ENCODE measurements around the gene NMS. TPM values are rescaled to one million over a fixed set of nuclear protein-coding genes. Genes with fewer than 3 reads are reported as not detected.

NMS gene
- total and polyA plus RNA-seq, 2 of the 13 experiments (the other 11 are each of a cell fraction or from before 2014, with no cell fraction given) = not detected

GRCh38 chr2:100470898-100471514 is 724 bp downstream of the NMS start (continued):
- TF ChIP-seq THAP9 (CRISPR knock-in tag; IDR thresholded peaks at IDR 0.05; ENCODE audit: borderline replicate concordance) (peak; percentile 43; the same call in 1 of the 2 replicates), SKIL (CRISPR knock-in tag; IDR thresholded peaks at IDR 0.05; ENCODE audit: borderline replicate concordance) (no peak), ZNF816 (CRISPR knock-in tag; IDR thresholded peaks at IDR 0.05; ENCODE audit: borderline replicate concordance) (peak; percentile 38; the same call in 1 of the 2 replicates), ZNF841 (CRISPR knock-in tag; IDR thresholded peaks at IDR 0.05; ENCODE audit: borderline replicate concordance) (no peak), CBX1 (IDR thresholded peaks at IDR 0.05; ENCODE audit: low read depth) (no peak), NRL (CRISPR knock-in tag; IDR thresholded peaks at IDR 0.05; ENCODE audit: borderline replicate concordance) (no peak), FOXA1 (IDR thresholded peaks at IDR 0.05) (no peak), FOXA1 (CRISPR knock-in tag; IDR thresholded peaks at IDR 0.05) (no peak), JUND (CRISPR knock-in tag; IDR thresholded peaks at IDR 0.05) (no peak), SRY (CRISPR knock-in tag; IDR thresholded peaks at IDR 0.05) (peak; percentile 80; the same call in 1 of the 2 replicates), POGK (CRISPR knock-in tag; conservative IDR thresholded peaks at IDR 0.05) (peak; percentile 68; the same call in 1 of the 2 replicates), KLF16 (CRISPR knock-in tag; IDR thresholded peaks at IDR 0.05) (peak in 1 of 2 experiments; percentile 82; a peak in 2 of 4 replicates), ZBTB44 (CRISPR knock-in tag; IDR thresholded peaks at IDR 0.05) (peak; percentile 87; the same call in 1 of the 2 replicates), GATAD1 (CRISPR knock-in tag; IDR thresholded peaks at IDR 0.05) (0 out of 2 replicates have a peak, but pooled peaks have one; percentile 31), HHEX (CRISPR knock-in tag; IDR thresholded peaks at IDR 0.05) (no peak), FOXP4 (CRISPR knock-in tag; IDR thresholded peaks at IDR 0.05) (peak; percentile 40; the same call in 1 of the 2 replicates)
